CD14-positive monocyte (primary cell): Measurements from ENCODE around the gene PRKX. TPM values are rescaled to one million over a fixed set of nuclear protein-coding genes. Genes with fewer than 3 reads are reported as not detected.

ENCODE experiments used
- DNase-seq, 3 donors: peaks; one replicate each; pipeline ENCODE4 v3.0.0-alpha.2; 2011 to 2022
- H2AFZ ChIP-seq: 2 replicates; pipeline ENCODE4 v1.6.0; 2012; ENCODE audit warnings: mild to moderate bottlenecking, low read depth, low read length, inconsistent platforms; ENCODE audit not compliant: insufficient read depth, poor library complexity, severe bottlenecking
- H3K27ac ChIP-seq, 2 donors: 1 replicate in 1 of 2; 2 replicates in 1 of 2; pipeline ENCODE4 v1.5.1; 2012 to 2013; ENCODE audit warnings: low read length in 2 of 2, control low read depth in 1 of 2, inconsistent platforms in 1 of 2, low read depth in 1 of 2, mild to moderate bottlenecking in 1 of 2
- H3K27me3 ChIP-seq, 2 donors: one replicate each; pipeline versions ENCODE4 v1.6.0 to v1.6.1; 2011 to 2013; ENCODE audit warnings: low read length in 2 of 2; ENCODE audit not compliant: control insufficient read depth in 2 of 2, insufficient read depth in 2 of 2
- H3K36me3 ChIP-seq, 2 donors: replicated peaks in 1 of 2; 1 replicate in 1 of 2; 2 replicates in 1 of 2; pipeline versions ENCODE4 v1.5.1 to v1.6.1; 2012 to 2013; ENCODE audit warnings: low read length in 2 of 2, control low read depth in 1 of 2, inconsistent platforms in 1 of 2, mild to moderate bottlenecking in 1 of 2; ENCODE audit not compliant: insufficient read depth in 2 of 2, control insufficient read depth in 1 of 2
- H3K4me1 ChIP-seq, 2 donors: 1 replicate in 1 of 2; 2 replicates in 1 of 2; pipeline versions ENCODE4 v1.5.1 to v1.6.1; 2012 to 2013; ENCODE audit warnings: low read length in 2 of 2, control low read depth in 1 of 2, inconsistent platforms in 1 of 2, mild to moderate bottlenecking in 1 of 2, moderate library complexity in 1 of 2; ENCODE audit not compliant: insufficient read depth in 2 of 2, control insufficient read depth in 1 of 2
- H3K4me2 ChIP-seq: replicated peaks from 2 replicates; pipeline ENCODE3; 2012; ENCODE audit warnings: low read length, moderate library complexity, mild to moderate bottlenecking; ENCODE audit not compliant: poor library complexity, severe bottlenecking; ENCODE audit errors: extremely low read depth
- H3K4me3 ChIP-seq, 3 experiments: fragments of 200-600 bp in 1 of 3; sonication (generic) in 1 of 3; replicated peaks in 1 of 3; 1 replicate in 2 of 3; 2 replicates in 1 of 3; pipeline ENCODE4 v1.5.1; 2011 to 2013; ENCODE audit warnings: low read length in 3 of 3, mild to moderate bottlenecking in 3 of 3, control low read depth in 2 of 3, low read depth in 2 of 3, inconsistent platforms in 1 of 3, moderate library complexity in 1 of 3
- H3K79me2 ChIP-seq: 2 replicates; pipeline ENCODE4 v1.6.0; 2012; ENCODE audit warnings: mild to moderate bottlenecking, control low read depth, inconsistent platforms, low read length, moderate library complexity; ENCODE audit not compliant: insufficient read depth
- H3K9ac ChIP-seq: 2 replicates; pipeline ENCODE4 v1.6.0; 2017; ENCODE audit warnings: low read length, mild to moderate bottlenecking; ENCODE audit not compliant: insufficient read depth, poor library complexity, severe bottlenecking
- H3K9me3 ChIP-seq, 2 donors: replicated peaks in 1 of 2; 1 replicate in 1 of 2; 2 replicates in 1 of 2; pipeline versions ENCODE4 v1.5.1 to v1.6.1; 2012 to 2013; ENCODE audit warnings: low read length in 2 of 2, control low read depth in 1 of 2; ENCODE audit not compliant: control insufficient read depth in 1 of 2, insufficient read depth in 1 of 2
- H4K20me1 ChIP-seq: 2 replicates; pipeline ENCODE4 v1.6.0; 2012; ENCODE audit warnings: mild to moderate bottlenecking, low read length, control low read depth, moderate library complexity; ENCODE audit not compliant: insufficient read depth
- H3K27ac Mint-ChIP-seq, 7 donors: one replicate each; pipeline ENCODE4 v1.8.0; 2020; ENCODE audit warnings: mild to moderate bottlenecking in 7 of 7, mixed read lengths in 7 of 7, moderate library complexity in 6 of 7, inconsistent platforms in 2 of 7
- H3K27me3 Mint-ChIP-seq, 3 donors: one replicate each; pipeline ENCODE4 v1.8.0; 2021 to 2022; ENCODE audit warnings: low read depth in 3 of 3, mild to moderate bottlenecking in 3 of 3, mixed read lengths in 3 of 3, moderate library complexity in 3 of 3, inconsistent platforms in 1 of 3
- H3K36me3 Mint-ChIP-seq, 2 donors: one replicate each; pipeline ENCODE4 v1.8.0; 2020; ENCODE audit warnings: mixed read lengths in 2 of 2, inconsistent platforms in 1 of 2, mild to moderate bottlenecking in 1 of 2
- H3K4me1 Mint-ChIP-seq: one replicate; pipeline ENCODE4 v1.8.0; 2020; ENCODE audit warnings: mild to moderate bottlenecking, mixed read lengths
- H3K4me3 Mint-ChIP-seq, 2 donors: one replicate each; pipeline ENCODE4 v1.8.0; 2020; ENCODE audit warnings: mild to moderate bottlenecking in 2 of 2, mixed read lengths in 2 of 2, moderate library complexity in 1 of 2
- H3K9me3 Mint-ChIP-seq, 7 donors: one replicate each; pipeline ENCODE4 v1.8.0; 2020 to 2022; ENCODE audit warnings: mixed read lengths in 7 of 7, mild to moderate bottlenecking in 6 of 7, moderate library complexity in 6 of 7, inconsistent platforms in 2 of 7
- WGBS: methylation state at CpG from one replicate; pipeline ENCODE4 v1.1.5; 2013; ENCODE audit warnings: missing lambda C conversion rate; ENCODE audit not compliant: insufficient coverage; 5-methylcytosine and 5-hydroxymethylcytosine counted together
- intact Hi-C, 2 donors: fragments of 100-400 bp; cut with micrococcal nuclease; formaldehyde crosslinking; loops; one replicate each; pipeline versions ENCODE4 v1.15.0 to v1.15.1; 2023
- polyA plus RNA-seq, 3 donors: library from polyadenylated mRNA; depleted of rRNA in 1 of 3; unstranded in 2 of 3; stranded (reverse) in 1 of 3; fragments of 300-500 nt in 2 of 3; fragments of >200 nt in 1 of 3; fragmentation: Illumina TruSeq in 2 of 3; gene quantifications; 1 replicate in 2 of 3; 2 replicates in 1 of 3; pipeline ENCODE4 v1.2.3, GENCODE V29; 2012 to 2021
- TF ChIP-seq, protein P1 (sequence below): fragments of 200-600 bp; IDR thresholded peaks from one replicate; pipeline ENCODE4 v1.8.0; 2022; ENCODE audit warnings: antibody characterized with exemption, mild to moderate bottlenecking

PRKX gene
- polyA plus RNA-seq, 3 donors = 41.6 to 47.0 (median 46.2) TPM

DNA sequence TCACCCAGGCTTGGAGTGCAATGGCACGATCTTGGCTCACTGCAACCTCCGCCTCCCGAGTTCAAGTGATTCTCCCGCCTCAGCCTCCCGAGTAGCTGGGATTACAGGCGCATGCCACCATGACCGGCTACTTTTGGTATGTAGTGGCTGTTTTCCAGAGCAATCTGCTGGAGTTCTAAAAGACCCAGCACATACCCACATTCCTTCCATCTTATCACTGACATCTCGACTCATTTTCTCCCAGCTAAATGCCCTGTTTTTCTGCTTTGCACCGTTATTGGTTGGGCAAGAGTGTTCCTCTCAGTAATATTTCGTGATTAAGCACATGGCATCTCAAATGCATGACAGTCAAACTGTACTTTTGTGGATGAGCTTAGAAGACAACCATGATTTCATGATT, 53.7 kb downstream of the PRKX start:
- Mint-ChIP-seq H3K9me3 (no peaks in the 10 kb centered on the region), H3K4me3 (no peak overlapping the region), H3K27ac (peak overlapping the region in 1 of 7 donors; percentile 51), H3K27me3 (peaks cover 0 to 2% (median 0%) of the 10 kb centered on the region in 3 donors), H3K4me1 (peaks cover 28% of the 10 kb centered on the region), H3K36me3 (peaks cover 12 to 20% of the 10 kb centered on the region in 2 donors)
- Histone ChIP-seq H3K79me2 (no peaks in the 10 kb centered on the region), H3K4me2 (no peak overlapping the region), H3K27me3 (no peaks in the 10 kb centered on the region), H3K9me3 (no peaks in the 10 kb centered on the region), H3K4me1 (peaks cover 23 to 34% of the 10 kb centered on the region in 2 donors), H2AFZ (no peak overlapping the region), H3K36me3 (peaks cover 4 to 54% of the 10 kb centered on the region in 2 donors), H3K9ac (no peak overlapping the region), H3K27ac (peak overlapping the region in 1 of 2 donors; percentile 23), H3K4me3 (no peak overlapping the region), H4K20me1 (no peaks in the 10 kb centered on the region)
- WGBS = no CpG with 5 or more reads among the region's 10 CpGs
- DNase-seq = no peak
- TF ChIP-seq, protein P1, sequence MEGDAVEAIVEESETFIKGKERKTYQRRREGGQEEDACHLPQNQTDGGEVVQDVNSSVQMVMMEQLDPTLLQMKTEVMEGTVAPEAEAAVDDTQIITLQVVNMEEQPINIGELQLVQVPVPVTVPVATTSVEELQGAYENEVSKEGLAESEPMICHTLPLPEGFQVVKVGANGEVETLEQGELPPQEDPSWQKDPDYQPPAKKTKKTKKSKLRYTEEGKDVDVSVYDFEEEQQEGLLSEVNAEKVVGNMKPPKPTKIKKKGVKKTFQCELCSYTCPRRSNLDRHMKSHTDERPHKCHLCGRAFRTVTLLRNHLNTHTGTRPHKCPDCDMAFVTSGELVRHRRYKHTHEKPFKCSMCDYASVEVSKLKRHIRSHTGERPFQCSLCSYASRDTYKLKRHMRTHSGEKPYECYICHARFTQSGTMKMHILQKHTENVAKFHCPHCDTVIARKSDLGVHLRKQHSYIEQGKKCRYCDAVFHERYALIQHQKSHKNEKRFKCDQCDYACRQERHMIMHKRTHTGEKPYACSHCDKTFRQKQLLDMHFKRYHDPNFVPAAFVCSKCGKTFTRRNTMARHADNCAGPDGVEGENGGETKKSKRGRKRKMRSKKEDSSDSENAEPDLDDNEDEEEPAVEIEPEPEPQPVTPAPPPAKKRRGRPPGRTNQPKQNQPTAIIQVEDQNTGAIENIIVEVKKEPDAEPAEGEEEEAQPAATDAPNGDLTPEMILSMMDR = no peak
- intact Hi-C loops = loop anchor here in 1 of 2 donors (5.0 kb wide), 2 partner anchors 53 to 148 kb away; partner anchors contain the start of gene PRKX

DNA sequence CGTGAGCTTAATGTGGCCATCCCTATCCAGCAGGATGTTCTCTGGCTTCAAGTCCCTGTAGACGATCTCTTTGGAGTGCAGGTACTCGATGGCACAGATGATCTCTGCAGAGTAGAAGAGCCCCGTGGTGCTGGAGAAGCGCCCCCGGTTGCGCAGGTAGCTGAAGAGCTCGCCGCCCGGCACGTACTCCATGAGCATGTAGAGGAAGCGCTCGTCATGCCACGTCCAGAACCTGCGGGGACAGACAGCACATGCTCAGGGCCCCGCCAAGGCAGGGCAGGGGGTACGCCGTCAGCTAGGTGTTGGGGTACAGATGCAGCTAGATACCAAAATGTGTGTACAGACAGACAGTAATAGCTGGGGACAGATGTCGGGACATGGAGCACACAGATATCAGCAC, 58.3 kb downstream of the PRKX start:
- Histone ChIP-seq H2AFZ (no peak overlapping the region), H3K4me3 (no peak overlapping the region), H3K27me3 (no peaks in the 10 kb centered on the region), H3K27ac (no peak overlapping the region), H3K4me1 (peaks cover 6 to 10% of the 10 kb centered on the region in 2 donors), H3K79me2 (no peaks in the 10 kb centered on the region), H3K36me3 (peaks cover 8 to 68% of the 10 kb centered on the region in 2 donors), H3K9ac (no peak overlapping the region), H3K4me2 (no peak overlapping the region), H4K20me1 (no peaks in the 10 kb centered on the region), H3K9me3 (no peaks in the 10 kb centered on the region)
- whole genome bisulfite sequencing = 100% methylated on average over 4 of the region's 19 CpGs
- TF ChIP-seq, protein P1 = no peak
- peaks cover 0 to 1% (median 0%) of the 10 kb centered on the region in 3 donors for H3K27me3 Mint-ChIP-seq
- DNase-seq = no peak
- H3K36me3 Mint-ChIP-seq = peaks cover 12 to 38% of the 10 kb centered on the region in 2 donors
- intact Hi-C loops = loop anchor here in 1 of 2 donors (5.0 kb wide), 1 partner anchor 152 kb away; no protein-coding TSS in a partner anchor
- H3K4me3 Mint-ChIP-seq = no peak overlapping the region
- H3K27ac Mint-ChIP-seq = no peak overlapping the region
- peaks cover 9% of the 10 kb centered on the region for H3K4me1 Mint-ChIP-seq
- peaks cover 0 to 3% (median 0%) of the 10 kb centered on the region in 7 donors for H3K9me3 Mint-ChIP-seq
